NCI-H1694 (cell line): ENCODE results near the gene IRGQ.
"Not testable (repeated sequence)": the region's sequence is repeated elsewhere in the genome, so short reads cannot be mapped to it uniquely, and the experiment has no call there.

Experiments used
- DNase-seq: peaks from one replicate; lab custom pipeline; 2025; lab: John Stamatoyannopoulos, UW

Gene IRGQ, protein sequence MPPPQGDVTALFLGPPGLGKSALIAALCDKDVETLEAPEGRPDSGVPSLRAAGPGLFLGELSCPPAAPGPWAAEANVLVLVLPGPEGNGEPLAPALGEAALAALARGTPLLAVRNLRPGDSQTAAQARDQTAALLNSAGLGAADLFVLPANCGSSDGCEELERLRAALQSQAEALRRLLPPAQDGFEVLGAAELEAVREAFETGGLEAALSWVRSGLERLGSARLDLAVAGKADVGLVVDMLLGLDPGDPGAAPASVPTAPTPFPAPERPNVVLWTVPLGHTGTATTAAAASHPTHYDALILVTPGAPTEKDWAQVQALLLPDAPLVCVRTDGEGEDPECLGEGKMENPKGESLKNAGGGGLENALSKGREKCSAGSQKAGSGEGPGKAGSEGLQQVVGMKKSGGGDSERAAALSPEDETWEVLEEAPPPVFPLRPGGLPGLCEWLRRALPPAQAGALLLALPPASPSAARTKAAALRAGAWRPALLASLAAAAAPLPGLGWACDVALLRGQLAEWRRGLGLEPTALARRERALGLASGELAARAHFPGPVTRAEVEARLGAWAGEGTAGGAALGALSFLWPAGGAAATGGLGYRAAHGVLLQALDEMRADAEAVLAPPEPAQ

GRCh38 chr19:43595999-43596841 lies at the start of gene IRGQ, which contains the start of gene ZNF576:
Gene IRGQ (minus strand): TSS chr19:43596134. CDS start chr19:43595338, 796 bp downstream.
Gene ZNF576 (plus strand): TSS chr19:43596595. CDS start chr19:43597109, 514 bp downstream.
- peak; percentile 99 for DNase-seq

GRCh38 chr19:43644181-43644580 lies 48.2 kb upstream of the IRGQ start:
- DNase-seq: no peak

DNA sequence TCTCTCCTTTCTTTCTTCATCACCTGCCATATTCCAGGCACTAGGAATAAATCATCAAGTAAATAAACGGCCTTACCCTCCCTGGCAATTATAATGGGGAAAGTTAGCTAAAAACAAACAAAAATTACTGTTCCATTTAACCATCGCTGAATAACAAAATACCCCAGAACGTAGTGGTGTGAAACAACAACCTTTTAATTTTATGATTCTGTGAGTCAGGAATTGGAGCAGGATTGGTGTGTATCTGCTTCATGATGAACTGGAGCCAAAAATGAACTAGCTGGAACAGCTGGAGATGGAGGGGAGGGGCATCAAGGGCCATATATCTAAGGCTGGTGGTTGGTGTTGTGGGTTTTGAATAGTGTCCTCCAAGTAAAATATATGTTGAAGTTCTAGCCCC lies 47.4 kb upstream of the IRGQ start:
- DNase-seq: no peak

GRCh38 chr19:43642531-43642930 lies 46.6 kb upstream of the IRGQ start:
- no peak for DNase-seq

DNA sequence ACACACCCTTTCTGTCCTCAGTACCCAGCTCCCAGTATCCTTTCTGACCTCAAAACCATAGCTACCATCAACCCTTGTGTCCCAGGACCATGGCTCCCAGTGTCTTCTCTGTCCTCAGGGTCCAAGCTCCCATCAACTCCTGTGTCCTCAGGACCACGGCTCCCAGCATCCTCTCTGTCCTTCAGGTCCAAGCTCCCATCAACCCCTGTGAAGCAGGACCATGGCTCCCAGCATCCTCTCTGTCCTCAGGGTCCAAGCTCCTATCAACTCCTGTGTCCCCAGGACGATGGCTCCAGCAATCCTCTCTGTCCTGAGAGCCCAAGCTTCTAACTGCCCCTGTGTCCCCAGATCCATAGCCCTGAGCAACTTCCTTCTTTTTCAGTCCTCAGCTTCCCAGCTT lies 45.4 kb upstream of the IRGQ start:
- DNase-seq: no peak

- DNase-seq: no peak
Measured at GRCh38 chr19:43640424-43640757, 44.5 kb upstream of the IRGQ start.

- no peak for DNase-seq
Measured at GRCh38 chr19:43639519-43640423, 43.8 kb upstream of the IRGQ start, which contains the start of gene CADM4. Gene CADM4 (minus strand): TSS chr19:43639850. CDS start chr19:43639790, 60 bp downstream.

- no peak for DNase-seq
Measured at GRCh38 chr19:43638995-43639518, 43.1 kb upstream of the IRGQ start.

DNA sequence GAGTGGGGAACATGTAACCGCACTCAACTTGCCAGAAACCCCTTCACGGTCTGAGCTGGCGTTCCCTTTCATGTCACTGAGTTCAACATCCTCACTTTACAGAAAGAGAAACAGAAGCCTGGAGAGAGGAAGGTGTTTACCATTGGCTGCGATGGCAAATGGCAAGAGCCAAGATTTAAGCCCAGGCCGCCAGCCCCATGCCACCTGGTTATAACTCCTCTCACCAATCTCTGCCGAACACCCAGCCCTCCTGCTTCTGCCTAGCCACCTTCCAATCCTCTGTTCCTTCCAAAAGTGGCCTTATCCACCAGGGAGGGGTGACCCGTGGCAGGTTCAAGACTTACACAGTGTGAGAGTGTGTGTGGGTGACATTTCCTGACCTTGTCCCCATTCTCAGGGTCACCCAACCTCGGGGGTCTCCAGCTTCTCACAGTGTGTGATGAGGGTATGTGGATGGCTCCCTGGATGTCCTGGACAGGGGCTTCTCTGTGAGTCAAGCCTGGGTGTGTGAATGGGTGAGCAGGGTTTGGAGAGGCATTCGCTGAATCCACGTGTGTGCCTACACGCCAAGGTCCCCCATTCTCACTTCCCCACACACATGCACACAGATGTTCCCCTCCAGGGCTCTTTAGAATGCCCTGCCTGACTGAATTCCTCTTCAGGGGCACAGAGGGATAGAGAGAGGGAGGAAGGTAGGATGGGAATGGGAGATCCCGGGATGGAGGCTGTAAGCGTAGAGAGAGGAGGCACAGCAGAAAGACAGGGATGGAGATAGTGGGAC lies 42.5 kb upstream of the IRGQ start:
- DNase-seq: no peak

DNA sequence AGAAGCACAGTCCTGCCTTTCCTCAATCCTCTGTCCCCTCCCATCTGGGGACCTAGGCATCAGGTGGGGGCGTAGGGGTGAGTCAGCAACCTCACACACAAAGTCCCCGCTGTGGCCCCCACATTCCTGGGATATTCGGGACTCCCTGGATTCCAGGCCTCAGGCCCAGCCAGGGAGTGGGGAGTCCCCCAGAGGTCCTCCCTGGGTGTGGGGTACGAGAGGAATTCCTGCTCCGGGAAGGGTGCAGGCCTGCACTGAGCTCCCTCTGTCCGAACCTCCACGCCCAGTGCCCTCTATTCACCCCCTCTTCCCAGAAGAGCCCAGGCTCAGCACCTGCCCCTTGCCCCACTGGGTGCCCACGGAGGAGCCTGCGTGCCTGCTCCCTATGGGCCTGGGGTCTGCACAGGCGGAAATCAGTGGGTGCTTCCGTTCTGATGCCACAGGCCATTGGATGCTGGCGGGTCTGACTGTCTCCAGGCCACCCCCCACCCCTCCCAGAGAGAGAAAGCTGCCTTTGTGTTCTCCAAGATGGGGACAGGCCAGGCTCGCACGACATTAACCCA lies 40.3 kb upstream of the IRGQ start:
- no peak for DNase-seq

DNA sequence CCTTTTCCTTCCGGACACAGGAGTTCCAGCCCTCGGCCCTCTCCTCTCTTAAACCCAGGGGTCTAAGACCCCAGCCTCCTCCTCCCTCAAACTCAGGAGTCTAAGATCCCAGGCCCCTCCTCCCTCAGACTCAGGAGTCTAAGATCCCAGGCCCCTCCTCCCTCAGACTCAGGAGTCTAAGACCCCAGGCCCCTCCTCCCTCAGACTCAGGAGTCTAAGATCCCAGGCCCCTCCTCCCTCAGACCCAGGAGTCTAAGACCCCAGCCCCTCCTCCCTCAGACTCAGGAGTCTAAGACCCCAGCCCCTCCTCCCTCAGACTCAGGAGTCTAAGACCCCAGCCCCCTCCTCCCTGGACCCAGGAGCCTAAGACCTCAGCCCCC lies 39.6 kb upstream of the IRGQ start:
- DNase-seq: not testable (repeated sequence)

DNA sequence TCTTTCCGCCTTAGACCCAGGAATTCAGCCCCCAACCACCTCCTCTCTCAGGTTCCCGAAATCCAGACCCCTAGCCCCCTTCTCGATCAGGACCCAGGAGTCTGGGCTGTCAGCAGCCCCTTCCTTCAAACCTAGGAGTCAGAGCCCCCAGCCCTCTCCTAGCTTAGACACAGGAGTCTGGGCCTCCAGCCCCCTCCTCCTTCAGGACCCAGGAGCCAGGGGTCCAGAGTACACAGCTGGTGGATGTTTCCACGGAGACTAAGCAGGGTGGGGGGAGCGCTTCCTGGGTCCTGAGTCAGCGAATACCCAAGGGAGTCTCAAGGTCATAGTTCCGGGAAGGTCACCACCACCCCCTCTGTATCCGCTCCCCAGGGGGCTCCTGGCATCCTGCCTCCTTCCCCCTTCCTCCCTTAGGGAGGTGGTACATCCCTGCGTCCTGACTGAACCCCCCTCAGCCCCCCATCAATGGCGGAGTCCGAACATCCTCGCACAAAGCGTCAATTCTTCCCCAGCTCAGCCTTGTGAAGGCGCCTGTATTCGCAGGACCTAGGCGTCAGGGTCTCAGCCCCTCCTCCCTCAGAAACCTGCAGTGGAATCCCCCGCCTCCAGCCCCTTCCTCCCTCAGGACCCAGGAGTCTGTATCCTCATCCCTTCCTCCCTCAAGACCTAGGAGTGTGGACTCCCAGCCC lies 39.1 kb upstream of the IRGQ start:
- no peak for DNase-seq

DNA sequence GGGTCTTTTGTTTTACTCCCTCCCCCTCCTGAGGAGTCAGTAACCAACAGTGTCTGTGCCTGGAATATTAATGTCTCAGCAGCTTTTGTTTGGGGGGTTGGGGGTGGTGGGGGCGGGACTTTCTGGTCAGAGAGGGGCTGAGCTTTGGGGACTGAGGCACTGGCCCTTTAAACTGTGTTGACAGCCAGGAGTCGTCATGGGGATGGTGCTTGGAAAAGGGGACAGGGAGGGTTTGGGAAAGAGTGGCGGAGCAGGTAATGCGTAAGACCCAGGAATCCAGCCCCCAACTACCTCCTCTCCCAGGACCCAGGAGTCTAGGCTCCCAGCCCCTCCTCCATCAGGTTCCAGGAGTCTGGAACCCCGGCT lies 38.6 kb upstream of the IRGQ start:
- DNase-seq: no peak

GRCh38 chr19:43634068-43634467 lies 38.1 kb upstream of the IRGQ start:
- DNase-seq: no peak

GRCh38 chr19:43633520-43633919 lies 37.6 kb upstream of the IRGQ start:
- DNase-seq: no peak

GRCh38 chr19:43631491-43631890 lies 35.6 kb upstream of the IRGQ start:
- no peak for DNase-seq

DNA sequence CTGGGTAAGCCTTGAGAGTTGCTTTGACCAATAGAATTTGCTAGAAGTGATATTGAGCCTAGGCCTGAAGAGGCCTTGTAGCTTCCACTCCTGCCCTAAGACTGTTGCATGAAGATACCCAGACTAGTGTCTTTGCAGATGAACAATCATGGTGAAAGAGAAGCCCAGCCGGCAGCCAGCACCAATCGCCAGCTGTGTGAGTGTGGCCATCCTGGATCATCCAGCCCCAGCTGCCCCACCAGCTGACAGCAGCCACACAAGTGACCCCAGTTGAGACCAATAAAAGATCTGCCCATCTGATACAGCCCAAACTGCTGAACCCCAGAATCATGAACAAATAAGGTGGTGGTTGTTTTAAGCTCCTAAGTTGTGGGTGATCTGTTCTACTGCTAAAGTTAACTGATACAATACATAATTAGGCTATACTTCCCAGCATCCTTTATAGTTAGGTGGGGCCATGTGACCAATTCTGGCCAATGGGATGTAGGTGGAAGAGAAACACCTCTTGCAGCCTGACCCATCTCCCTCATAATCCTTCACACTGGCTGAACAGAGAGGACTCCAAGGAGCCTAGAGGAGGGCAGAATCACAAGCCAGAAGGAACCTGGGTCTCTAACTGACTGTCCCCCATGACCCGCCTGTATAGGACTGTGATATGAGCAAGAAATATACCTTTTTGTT lies 32.9 kb upstream of the IRGQ start:
- DNase-seq: no peak

DNA sequence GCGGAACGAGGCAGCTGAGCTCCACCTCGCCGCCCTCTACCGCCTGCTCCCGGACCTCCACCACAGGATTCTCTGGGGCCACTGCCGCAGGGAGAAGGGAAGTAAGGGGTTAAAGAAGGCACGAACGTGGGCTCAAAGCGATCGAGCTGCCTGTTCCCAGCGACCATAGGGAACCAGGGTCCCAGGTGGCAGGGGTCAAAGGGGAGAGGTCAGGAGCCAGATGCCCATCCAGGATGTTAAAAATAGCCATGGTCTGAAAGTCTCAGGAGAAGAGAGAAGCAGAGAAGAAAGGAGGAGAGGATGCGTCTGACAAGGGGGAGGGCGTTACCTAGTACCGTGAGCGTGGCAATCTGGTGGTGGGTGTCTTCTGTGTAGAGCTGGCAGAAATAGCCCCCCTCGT lies 30.9 kb upstream of the IRGQ start:
- no peak for DNase-seq

- DNase-seq: no peak
Measured at GRCh38 chr19:43625918-43626579, 30.1 kb upstream of the IRGQ start.
